Ishikawa (cell line): ENCODE measurements around the gene GAS7.

Experiments
- CEBPB ChIP-seq: IDR thresholded peaks from 2 replicates; pipeline ENCODE4 v1.6.1; 2012
- CREB1 ChIP-seq: IDR thresholded peaks from 2 replicates; pipeline ENCODE4 v1.6.1; 2012; ENCODE audit warnings: low read depth
- EGR1 ChIP-seq: IDR thresholded peaks from 2 replicates; pipeline ENCODE4 v1.6.1; 2012
- EP300 ChIP-seq: IDR thresholded peaks from 2 replicates; pipeline ENCODE4 v1.6.1; 2012; ENCODE audit warnings: borderline replicate concordance
- FOXM1 ChIP-seq: IDR thresholded peaks from 2 replicates; pipeline ENCODE4 v1.6.1; 2012; ENCODE audit warnings: low read depth, borderline replicate concordance
- MAX ChIP-seq: IDR thresholded peaks from 2 replicates; pipeline ENCODE4 v1.6.1; 2012
- NFIC ChIP-seq: IDR thresholded peaks from 2 replicates; pipeline ENCODE4 v1.6.1; 2012
- RAD21 ChIP-seq: IDR thresholded peaks from 2 replicates; pipeline ENCODE4 v1.6.1; 2012; ENCODE audit warnings: low read depth
- REST ChIP-seq: IDR thresholded peaks from 2 replicates; pipeline ENCODE4 v1.6.1; 2012; ENCODE audit warnings: low read depth, mild to moderate bottlenecking
- TAF1 ChIP-seq: IDR thresholded peaks from 2 replicates; pipeline ENCODE4 v1.6.1; 2012; ENCODE audit warnings: low read depth, mild to moderate bottlenecking
- TCF12 ChIP-seq: IDR thresholded peaks from 2 replicates; pipeline ENCODE4 v1.6.1; 2012; ENCODE audit warnings: low read depth
- TEAD4 ChIP-seq: IDR thresholded peaks from 2 replicates; pipeline ENCODE4 v1.6.1; 2012
- YY1 ChIP-seq: IDR thresholded peaks from 2 replicates; pipeline ENCODE4 v1.6.1; 2012; ENCODE audit warnings: low read depth
- ZBTB7A ChIP-seq: IDR thresholded peaks from 2 replicates; pipeline ENCODE4 v1.6.1; 2012; ENCODE audit warnings: low read depth
- TF ChIP-seq, protein P1 (sequence below): IDR thresholded peaks from 2 replicates; pipeline ENCODE4 v1.6.1; 2012

Gene GAS7

DNA sequence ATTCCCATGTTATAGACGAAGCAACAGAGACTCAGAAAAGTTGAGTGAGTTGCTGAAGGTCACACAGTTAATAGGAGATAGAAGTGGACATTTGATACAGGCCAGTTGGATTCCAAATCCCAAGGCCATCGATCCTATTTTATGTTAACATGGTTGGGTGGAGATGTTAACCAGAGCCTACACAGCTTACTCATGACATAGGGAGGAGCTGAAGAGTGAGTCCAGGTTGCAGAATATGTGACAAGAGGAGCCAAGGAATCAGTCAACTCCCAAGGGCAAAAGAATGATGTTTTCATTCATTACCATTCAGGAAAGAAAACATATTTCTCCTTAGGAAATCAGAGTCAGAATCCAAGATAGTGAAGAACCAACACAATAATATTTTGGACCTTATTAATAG is 40.3 kb upstream of the GAS7 start:
- TF ChIP-seq TAF1 (no peak), NFIC (no peak), TEAD4 (no peak), REST (no peak), ZBTB7A (no peak), EGR1 (no peak), CREB1 (no peak)
- TF ChIP-seq, protein P1, sequence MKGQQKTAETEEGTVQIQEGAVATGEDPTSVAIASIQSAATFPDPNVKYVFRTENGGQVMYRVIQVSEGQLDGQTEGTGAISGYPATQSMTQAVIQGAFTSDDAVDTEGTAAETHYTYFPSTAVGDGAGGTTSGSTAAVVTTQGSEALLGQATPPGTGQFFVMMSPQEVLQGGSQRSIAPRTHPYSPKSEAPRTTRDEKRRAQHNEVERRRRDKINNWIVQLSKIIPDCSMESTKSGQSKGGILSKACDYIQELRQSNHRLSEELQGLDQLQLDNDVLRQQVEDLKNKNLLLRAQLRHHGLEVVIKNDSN: no peak

DNA sequence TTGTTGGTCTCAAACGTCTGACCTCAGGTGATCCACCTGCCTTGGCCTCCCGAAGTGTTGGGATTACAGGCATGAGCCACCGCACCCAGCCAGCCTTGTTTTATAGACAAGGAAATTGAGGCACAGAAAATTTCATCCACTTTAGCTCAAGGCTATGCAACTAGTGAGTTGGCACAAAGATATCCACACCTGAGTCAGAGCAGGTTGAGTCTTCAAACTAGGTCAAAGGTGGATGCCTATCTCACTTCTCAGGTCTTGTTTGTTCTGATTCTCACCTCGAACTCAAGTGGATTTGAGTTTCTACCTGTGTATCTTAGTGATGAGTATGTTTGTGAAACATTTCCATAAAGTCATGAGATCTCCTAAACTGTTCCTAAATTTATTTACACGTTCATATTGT is 35.6 kb upstream of the GAS7 start:
- TF ChIP-seq REST (no peak), TEAD4 (no peak), MAX (no peak), YY1 (no peak), CREB1 (no peak), ZBTB7A (no peak), NFIC (no peak), CEBPB (no peak), EGR1 (no peak), FOXM1 (no peak), EP300 (no peak), RAD21 (no peak), TCF12 (no peak), TAF1 (no peak)
- TF ChIP-seq, protein P1: no peak

GRCh38 chr17:10233161-10233560 is 34.8 kb upstream of the GAS7 start:
- TF ChIP-seq ZBTB7A (no peak), NFIC (no peak), CREB1 (no peak), REST (no peak), TEAD4 (no peak), RAD21 (no peak), YY1 (no peak), TCF12 (no peak), MAX (no peak), EP300 (no peak), FOXM1 (no peak), TAF1 (no peak), EGR1 (no peak), CEBPB (no peak)
- TF ChIP-seq, protein P1: no peak

DNA sequence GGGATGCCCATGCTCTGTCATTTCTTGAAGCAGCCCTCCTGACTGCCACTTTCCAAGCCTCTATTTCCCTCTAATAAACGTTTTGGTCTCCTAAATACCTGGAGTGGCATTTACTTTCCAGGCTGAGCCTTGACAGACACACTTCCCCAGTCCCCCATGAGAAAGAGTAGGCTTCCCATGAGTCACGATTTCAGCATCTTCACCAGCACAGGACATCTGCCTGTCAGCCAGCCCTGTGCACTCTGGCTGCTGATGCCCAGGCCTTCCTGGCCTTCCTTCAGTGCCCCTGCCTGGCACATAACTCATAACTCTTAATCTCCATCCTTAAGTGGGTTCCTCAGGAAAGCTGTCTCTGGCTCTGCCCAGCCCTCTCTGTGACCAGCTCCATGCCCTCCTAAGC is 30.8 kb upstream of the GAS7 start:
- TF ChIP-seq EP300: no peak
- no peak for TF ChIP-seq MAX
- TF ChIP-seq CREB1: no peak
- TF ChIP-seq, protein P1: no peak
- no peak for TF ChIP-seq REST
- TF ChIP-seq TEAD4: no peak
- no peak for TF ChIP-seq RAD21
- no peak for TF ChIP-seq CEBPB
- TF ChIP-seq NFIC: no peak
- TF ChIP-seq ZBTB7A: no peak
- TF ChIP-seq FOXM1: no peak
- no peak for TF ChIP-seq EGR1
- no peak for TF ChIP-seq TCF12
- no peak for TF ChIP-seq YY1
- TF ChIP-seq TAF1: no peak
